ENCODE measurements around the gene TENM3.

TENM3 gene

GRCh38 chr4:182699201-182699600 is 456.0 kb downstream of the TENM3 start:
- TF ChIP-seq CTCF (IDR thresholded peaks at IDR 0.05; ENCODE audit: low read depth, low read length), result no peak
- Histone ChIP-seq H3K4me1 (no peaks in the 10 kb centered on the region), H3K27me3 (no peaks in the 10 kb centered on the region), H3K9me3 (no peaks in the 10 kb centered on the region), H3K36me3 (peaks cover 3% of the 10 kb centered on the region; the same call in 1 of the 2 replicates), H3K4me3 (ENCODE audit: low read depth, low read length) (no peak overlapping the region)
- DNase-seq, result no peak

DNA sequence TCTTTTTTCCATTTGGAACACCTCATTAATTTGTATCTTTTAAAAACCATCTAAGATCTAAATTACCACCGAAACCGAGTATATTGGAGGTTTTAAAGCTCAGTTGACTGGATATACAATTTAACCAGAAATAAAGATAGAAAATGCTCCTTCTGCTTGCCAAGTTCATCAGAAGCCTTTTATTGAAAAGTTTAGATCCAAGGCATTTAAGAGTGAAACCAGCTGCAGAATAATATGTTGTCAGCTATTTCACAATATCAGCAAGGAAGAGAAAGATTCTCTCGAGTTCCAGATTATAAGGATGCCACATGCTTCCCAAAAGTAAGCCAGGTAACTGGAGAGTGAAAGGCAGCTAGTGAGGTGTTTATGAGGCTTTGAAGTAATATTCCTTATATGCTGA is 456.6 kb downstream of the TENM3 start:
- DNase-seq, result no peak
- Histone ChIP-seq H3K9me3 (no peaks in the 10 kb centered on the region), H3K27me3 (no peaks in the 10 kb centered on the region), H3K4me1 (no peaks in the 10 kb centered on the region), H3K36me3 (no peaks in the 10 kb centered on the region), H3K4me3 (ENCODE audit: low read depth, low read length) (no peak overlapping the region)
- TF ChIP-seq CTCF (IDR thresholded peaks at IDR 0.05; ENCODE audit: low read depth, low read length), result no peak

GRCh38 chr4:182700362-182701160 is 457.4 kb downstream of the TENM3 start:
- no peak for DNase-seq
- Histone ChIP-seq H3K9me3 (no peaks in the 10 kb centered on the region), H3K36me3 (no peaks in the 10 kb centered on the region), H3K4me1 (no peaks in the 10 kb centered on the region), H3K4me3 (ENCODE audit: low read depth, low read length) (no peak overlapping the region), H3K27me3 (no peaks in the 10 kb centered on the region)
- TF ChIP-seq CTCF (IDR thresholded peaks at IDR 0.05; ENCODE audit: low read depth, low read length), result no peak

GRCh38 chr4:182704077-182704476 is 460.9 kb downstream of the TENM3 start:
- no peaks in the 10 kb centered on the region for H3K9me3 ChIP-seq
- no peak for TF ChIP-seq CTCF (IDR thresholded peaks at IDR 0.05; ENCODE audit: low read depth, low read length)
- H3K4me1 ChIP-seq, result no peaks in the 10 kb centered on the region
- H3K4me3 ChIP-seq (ENCODE audit: low read depth, low read length), result no peak overlapping the region
- H3K36me3 ChIP-seq, result no peaks in the 10 kb centered on the region
- H3K27me3 ChIP-seq, result no peaks in the 10 kb centered on the region
- DNase-seq, result no peak

DNA sequence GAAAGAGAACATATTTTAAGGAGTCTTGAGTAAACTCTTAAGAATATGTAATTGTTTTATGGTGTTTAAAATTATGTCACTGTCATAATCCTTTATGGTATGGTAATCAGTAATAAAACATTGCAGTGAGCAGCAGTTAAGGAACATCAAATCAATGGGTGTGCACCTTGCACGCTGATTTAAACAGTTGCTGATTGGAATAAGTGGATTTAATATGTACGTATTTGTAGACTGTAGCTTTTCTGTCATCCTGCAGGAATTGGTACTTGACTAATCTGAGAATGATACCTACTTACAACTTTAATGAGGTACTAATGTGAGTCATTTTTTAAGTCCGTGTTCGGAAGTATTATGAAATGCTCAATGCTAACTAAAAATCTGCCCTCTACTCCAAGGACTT is 461.7 kb downstream of the TENM3 start:
- TF ChIP-seq CTCF (IDR thresholded peaks at IDR 0.05; ENCODE audit: low read depth, low read length), result no peak

DNA sequence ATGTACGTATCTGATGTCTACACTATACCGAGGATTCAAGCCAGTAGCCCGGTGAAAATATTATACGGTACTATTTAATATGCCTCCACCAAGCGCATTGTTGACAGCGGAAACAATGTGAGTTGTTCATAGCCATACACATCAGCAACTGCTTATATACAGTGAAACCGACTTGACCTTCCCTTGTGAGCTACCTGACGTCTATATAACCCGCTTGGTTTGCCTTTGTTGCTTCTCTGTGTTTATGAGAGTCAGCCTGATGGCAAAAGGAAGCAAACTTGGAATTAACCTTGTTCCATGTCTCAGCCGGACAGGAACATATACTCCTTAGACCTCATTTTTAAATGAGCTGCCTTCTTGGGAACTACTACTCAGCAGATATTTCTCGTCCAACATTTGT is 462.2 kb downstream of the TENM3 start:
- Histone ChIP-seq H3K27me3 (no peaks in the 10 kb centered on the region), H3K4me1 (no peaks in the 10 kb centered on the region)
- TF ChIP-seq CTCF (IDR thresholded peaks at IDR 0.05; ENCODE audit: low read depth, low read length), result no peak

More for the DNA sequence above, 461.7 kb downstream of the TENM3 start:
- H3K27me3 ChIP-seq, result no peaks in the 10 kb centered on the region
- no peaks in the 10 kb centered on the region for H3K36me3 ChIP-seq
- H3K4me3 ChIP-seq (ENCODE audit: low read depth, low read length), result no peak overlapping the region
- H3K4me1 ChIP-seq, result no peaks in the 10 kb centered on the region
- no peak for DNase-seq
- H3K9me3 ChIP-seq, result no peaks in the 10 kb centered on the region

More for the DNA sequence above, 462.2 kb downstream of the TENM3 start:
- no peak for DNase-seq
- Histone ChIP-seq H3K9me3 (no peaks in the 10 kb centered on the region), H3K36me3 (no peaks in the 10 kb centered on the region), H3K4me3 (ENCODE audit: low read depth, low read length) (no peak overlapping the region)

All from BE2C (cell line).